ENCODE results near the gene FOCAD. TPM values are rescaled to one million over a fixed set of nuclear protein-coding genes. Genes with fewer than 3 reads are reported as not detected.

Gene FOCAD
- total and polyA plus RNA-seq, 2 of the 8 experiments (the other 6 are each of a cell fraction or from before 2014, with no cell fraction given): 22.0 to 38.4 TPM

- Histone ChIP-seq H3K79me1 (ENCODE audit: low read depth, low read length) (no peaks in the 10 kb centered on the region), H4K91ac (replicated peaks; ENCODE audit: insufficient read length, low read length) (no peak within 1 kb of the TSS), H3K4ac (replicated peaks; ENCODE audit: insufficient read length, low read depth, low read length) (no peak within 1 kb of the TSS), H2AK5ac (ENCODE audit: low read depth, low read length) (no peak within 1 kb of the TSS), H2BK20ac (ENCODE audit: low read length) (no peak within 1 kb of the TSS; the same call in 1 of the 2 replicates), H3K9me3 (ENCODE audit: insufficient read depth in 2 of 2, low read depth in 1 of 2, low read length in 1 of 2) (no peaks in the 10 kb centered on the region), H3K4me1 (replicated peaks in 1 of 4; ENCODE audit: control insufficient read depth in 3 of 4, insufficient read depth in 4 of 4, low read length in 3 of 4) (peaks cover 0 to 7% (median 4%) of the 10 kb centered on the region in 4 experiments; a peak in 3 of 7 replicates), H2AFZ (ENCODE audit: low read length) (peak within 1 kb of the TSS; percentile 96), H2BK5ac (ENCODE audit: low read depth, low read length) (0 out of 2 replicates have a peak within 1 kb of the TSS, but pooled peaks have one; percentile 4), H4K20me1 (replicated peaks in 1 of 2; ENCODE audit: control insufficient read depth in 1 of 2, insufficient read depth in 2 of 2, low read length in 2 of 2) (no peaks in the 10 kb centered on the region), H2BK12ac (ENCODE audit: low read depth, low read length) (0 out of 2 replicates have a peak within 1 kb of the TSS, but pooled peaks have one; percentile 3), H4K8ac (ENCODE audit: extremely low read depth, insufficient read depth, low read length) (peak within 1 kb of the TSS; percentile 66), H2BK15ac (ENCODE audit: low read length) (no peak within 1 kb of the TSS), H3K18ac (ENCODE audit: extremely low read depth, low read length) (peak within 1 kb of the TSS; percentile 49; the same call in 1 of the 2 replicates), H3K9ac (replicated peaks in 1 of 4; ENCODE audit: extremely low read depth in 1 of 4, low read depth in 3 of 4, low read length in 3 of 4) (peak within 1 kb of the TSS in 3 of 4 experiments; percentile 10 to 36 (median 29); a peak in 4 of 7 replicates), H3K27me3 (replicated peaks in 1 of 4; ENCODE audit: control insufficient read depth in 3 of 4, extremely low read depth in 1 of 4, insufficient read depth in 3 of 4, low read length in 3 of 4) (peaks cover 0 to 11% (median 5%) of the 10 kb centered on the region in 4 experiments; a peak in 5 of 7 replicates), H3K4me3 (ENCODE audit: extremely low read depth in 1 of 4, insufficient read depth in 2 of 4, low read depth in 3 of 4, low read length in 4 of 4) (peak within 1 kb of the TSS; percentile 42 to 56 (median 42); a peak in 7 of 8 replicates), H3K14ac (ENCODE audit: insufficient read length) (no peak within 1 kb of the TSS), H2BK120ac (replicated peaks; ENCODE audit: low read depth, low read length) (no peak within 1 kb of the TSS), H3K27ac (ENCODE audit: low read depth, low read length) (no peak within 1 kb of the TSS), H3K56ac (replicated peaks; ENCODE audit: insufficient read length, low read depth, low read length) (no peak within 1 kb of the TSS), H3K4me2 (ENCODE audit: insufficient read depth in 1 of 2, low read depth in 2 of 2, low read length in 2 of 2) (peak within 1 kb of the TSS; percentile 79 to 87), H3K36me3 (ENCODE audit: control insufficient read depth in 2 of 4, insufficient read depth in 4 of 4, low read length in 3 of 4) (no peaks in the 10 kb centered on the region), H3K23ac (ENCODE audit: insufficient read length) (no peak within 1 kb of the TSS), H3K23me2 (ENCODE audit: low read depth, low read length) (peaks cover 3% of the 10 kb centered on the region; the same call in 1 of the 2 replicates), H3K79me2 (ENCODE audit: control insufficient read depth in 1 of 2, insufficient read depth in 2 of 2, low read length in 2 of 2) (no peaks in the 10 kb centered on the region), H4K5ac (ENCODE audit: insufficient read length, low read depth, low read length) (no peak within 1 kb of the TSS)
- peak; percentile 57 to 78 for DNase-seq (ENCODE audit: low read depth in 1 of 2, low spot score in 2 of 2)
- no peak for FAIRE-seq
- POLR2A ChIA-PET (ENCODE audit: partially characterized antibody): interaction anchor here (0.7 to 2.1 kb wide), 7 partner anchors 11 to 373 kb away, joined by 3 to 8 read pairs (median 3); no protein-coding TSS in a partner anchor
- CTCF ChIA-PET (ENCODE audit: partially characterized antibody): interaction anchor here (0.6 to 1.7 kb wide), 6 partner anchors 11 to 710 kb away, joined by 3 to 4 read pairs (median 4); no protein-coding TSS in a partner anchor
- WGBS, 2 experiments (ENCODE audit: extremely low coverage in 1 of 2, insufficient coverage in 1 of 2, insufficient read length in 1 of 2, insufficient replicate concordance in 2 of 2, low coverage in 1 of 2, low lambda C conversion rate in 2 of 2, missing lambda C conversion rate in 1 of 2): 11% methylated on average over 26 of the region's 46 CpGs; no CpG with 5 or more reads in 1 of the 2 experiments
- TF ChIP-seq FOSL1 (IDR thresholded peaks at IDR 0.05; ENCODE audit: insufficient read depth, low read depth, low read length): no peak
- TF ChIP-seq POU5F1 (IDR thresholded peaks at IDR 0.05; ENCODE audit: low read depth, low read length): no peak
- 0 out of 2 replicates have a peak, but pooled peaks have one; percentile 12 for TF ChIP-seq TAF1 (IDR thresholded peaks at IDR 0.05; ENCODE audit: low read depth, low read length)
- no peak for TF ChIP-seq CREB1 (IDR thresholded peaks at IDR 0.05)
- no peak for TF ChIP-seq SUZ12 (IDR thresholded peaks at IDR 0.05; ENCODE audit: low read length)
- no peak for TF ChIP-seq POLR2A (IDR thresholded peaks at IDR 0.05; ENCODE audit: control extremely low read depth in 1 of 2, low read depth in 2 of 2, low read length in 2 of 2)
- TF ChIP-seq HDAC2 (IDR thresholded peaks at IDR 0.05; ENCODE audit: borderline replicate concordance in 1 of 2, low read depth in 2 of 2, low read length in 2 of 2): peak; percentile 31 to 75; a peak in 1 of 4 replicates
- TF ChIP-seq CHD2 (IDR thresholded peaks at IDR 0.05; ENCODE audit: low read length): no peak
- TF ChIP-seq CHD1 (IDR thresholded peaks at IDR 0.05; ENCODE audit: low read depth, low read length): no peak
- no peak for TF ChIP-seq TCF12 (IDR thresholded peaks at IDR 0.05; ENCODE audit: low read depth, low read length)
- peak; percentile 63 for TF ChIP-seq KDM4A (IDR thresholded peaks at IDR 0.05; ENCODE audit: low read depth, low read length, severe bottlenecking)
- TF ChIP-seq RFX5 (IDR thresholded peaks at IDR 0.05; ENCODE audit: borderline replicate concordance, low read depth, low read length): no peak
- no peak for TF ChIP-seq JUND (IDR thresholded peaks at IDR 0.05; ENCODE audit: low read length)
Observed at GRCh38 chr9:21031091-21031807, 347.2 kb downstream of the FOCAD start, which contains the start of gene HACD4. Gene HACD4, minus strand, starts transcription at chr9:21031640. Its CDS starts 50 bp downstream, at chr9:21031590.

Measured in H1 (cell line).